ENCODE results near the gene ANKRD44. TPM values are rescaled to one million over a fixed set of nuclear protein-coding genes. Genes with fewer than 3 reads are reported as not detected.

Gene ANKRD44
- total RNA-seq, 4 donors from 2014 or later = 24.4 to 51.8 (median 35.7) TPM

DNA sequence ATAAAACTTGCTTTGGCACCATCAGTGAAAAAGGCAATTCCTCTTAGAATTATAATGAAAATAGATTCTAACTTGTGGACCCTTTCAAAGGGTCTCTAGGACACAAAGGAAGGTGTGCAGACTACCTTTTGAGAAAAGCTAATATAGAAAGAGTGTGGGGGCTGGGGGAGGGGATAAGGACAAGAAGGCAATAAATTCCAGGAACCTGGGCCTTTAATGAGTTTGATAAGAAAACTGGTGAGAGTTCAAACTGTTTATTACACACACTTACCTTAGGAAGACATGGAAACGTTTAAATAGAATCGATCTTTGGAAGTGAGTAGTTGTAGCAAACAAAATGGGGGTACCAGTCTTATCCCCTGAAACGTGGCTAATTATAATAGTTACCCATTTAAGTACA, 344.5 kb downstream of the ANKRD44 start:
- WGBS, 2 donors (ENCODE audit: low coverage in 1 of 2) = 67 to 69% methylated on average over 3 of the region's 3 CpGs
- H3K27me3 ChIP-seq = no peaks in the 10 kb centered on the region
- H3K4me3 ChIP-seq = no peak overlapping the region
- no peaks in the 10 kb centered on the region for H3K36me3 ChIP-seq
- no peak overlapping the region for H3K27ac ChIP-seq
- H3K4me1 ChIP-seq = no peaks in the 10 kb centered on the region
- no peak for TF ChIP-seq POLR2A (IDR thresholded peaks at IDR 0.05)
- no peak for TF ChIP-seq EP300 (IDR thresholded peaks at IDR 0.05)
- TF ChIP-seq, protein P1, sequence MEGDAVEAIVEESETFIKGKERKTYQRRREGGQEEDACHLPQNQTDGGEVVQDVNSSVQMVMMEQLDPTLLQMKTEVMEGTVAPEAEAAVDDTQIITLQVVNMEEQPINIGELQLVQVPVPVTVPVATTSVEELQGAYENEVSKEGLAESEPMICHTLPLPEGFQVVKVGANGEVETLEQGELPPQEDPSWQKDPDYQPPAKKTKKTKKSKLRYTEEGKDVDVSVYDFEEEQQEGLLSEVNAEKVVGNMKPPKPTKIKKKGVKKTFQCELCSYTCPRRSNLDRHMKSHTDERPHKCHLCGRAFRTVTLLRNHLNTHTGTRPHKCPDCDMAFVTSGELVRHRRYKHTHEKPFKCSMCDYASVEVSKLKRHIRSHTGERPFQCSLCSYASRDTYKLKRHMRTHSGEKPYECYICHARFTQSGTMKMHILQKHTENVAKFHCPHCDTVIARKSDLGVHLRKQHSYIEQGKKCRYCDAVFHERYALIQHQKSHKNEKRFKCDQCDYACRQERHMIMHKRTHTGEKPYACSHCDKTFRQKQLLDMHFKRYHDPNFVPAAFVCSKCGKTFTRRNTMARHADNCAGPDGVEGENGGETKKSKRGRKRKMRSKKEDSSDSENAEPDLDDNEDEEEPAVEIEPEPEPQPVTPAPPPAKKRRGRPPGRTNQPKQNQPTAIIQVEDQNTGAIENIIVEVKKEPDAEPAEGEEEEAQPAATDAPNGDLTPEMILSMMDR (IDR thresholded peaks at IDR 0.05) = no peak
- TF ChIP-seq POLR2AphosphoS5 (IDR thresholded peaks at IDR 0.05) = no peak
- no peak for ATAC-seq
- no peaks in the 10 kb centered on the region for H3K9me3 ChIP-seq

GRCh38 chr2:196965651-196966050, 344.9 kb downstream of the ANKRD44 start:
- no peak for TF ChIP-seq POLR2AphosphoS5 (IDR thresholded peaks at IDR 0.05)
- TF ChIP-seq POLR2A (IDR thresholded peaks at IDR 0.05) = no peak
- no peak for TF ChIP-seq EP300 (IDR thresholded peaks at IDR 0.05)
- TF ChIP-seq, protein P1 (IDR thresholded peaks at IDR 0.05) = no peak
- H3K4me3 ChIP-seq = no peak overlapping the region
- H3K4me1 ChIP-seq = no peaks in the 10 kb centered on the region
- H3K27me3 ChIP-seq = no peaks in the 10 kb centered on the region
- no peaks in the 10 kb centered on the region for H3K36me3 ChIP-seq
- no peaks in the 10 kb centered on the region for H3K9me3 ChIP-seq
- ATAC-seq = no peak
- 78% methylated on average over 3 of the region's 4 CpGs; no CpG with 5 or more reads in 1 of the 2 donors for WGBS, 2 donors (ENCODE audit: low coverage in 1 of 2)
- no peak overlapping the region for H3K27ac ChIP-seq

- H3K9me3 ChIP-seq = no peaks in the 10 kb centered on the region
- no peak overlapping the region for H3K4me3 ChIP-seq
- H3K36me3 ChIP-seq = no peaks in the 10 kb centered on the region
- ATAC-seq = no peak
- H3K4me1 ChIP-seq = no peaks in the 10 kb centered on the region
- WGBS, 2 donors (ENCODE audit: low coverage in 1 of 2) = 82 to 86% methylated on average over 1 of the region's 1 CpG
- no peak overlapping the region for H3K27ac ChIP-seq
- no peaks in the 10 kb centered on the region for H3K27me3 ChIP-seq
- TF ChIP-seq, protein P1 (IDR thresholded peaks at IDR 0.05) = no peak
- TF ChIP-seq POLR2AphosphoS5 (IDR thresholded peaks at IDR 0.05) (no peak), POLR2A (IDR thresholded peaks at IDR 0.05) (no peak), EP300 (IDR thresholded peaks at IDR 0.05) (no peak)
These were observed 346.6 kb downstream of the ANKRD44 start for GRCh38 chr2:196963961-196964360.

- 71 to 80% methylated on average over 2 of the region's 2 CpGs for WGBS, 2 donors (ENCODE audit: low coverage in 1 of 2)
- H3K27me3 ChIP-seq = no peaks in the 10 kb centered on the region
- no peak for ATAC-seq
- H3K36me3 ChIP-seq = no peaks in the 10 kb centered on the region
- no peak overlapping the region for H3K4me3 ChIP-seq
- H3K27ac ChIP-seq = no peak overlapping the region
- TF ChIP-seq POLR2A (IDR thresholded peaks at IDR 0.05) (no peak), EP300 (IDR thresholded peaks at IDR 0.05) (no peak), POLR2AphosphoS5 (IDR thresholded peaks at IDR 0.05) (no peak)
- TF ChIP-seq, protein P1 (IDR thresholded peaks at IDR 0.05) = no peak
- no peaks in the 10 kb centered on the region for H3K9me3 ChIP-seq
- no peaks in the 10 kb centered on the region for H3K4me1 ChIP-seq
These were observed 347.5 kb downstream of the ANKRD44 start for GRCh38 chr2:196963043-196963442.

GRCh38 chr2:196962325-196962724, 348.3 kb downstream of the ANKRD44 start:
- H3K27me3 ChIP-seq = no peaks in the 10 kb centered on the region
- H3K4me1 ChIP-seq = no peaks in the 10 kb centered on the region
- H3K9me3 ChIP-seq = no peaks in the 10 kb centered on the region
- WGBS, 2 donors (ENCODE audit: low coverage in 1 of 2) = 93 to 100% methylated on average over 2 of the region's 2 CpGs
- no peak overlapping the region for H3K4me3 ChIP-seq
- no peak overlapping the region for H3K27ac ChIP-seq
- TF ChIP-seq POLR2AphosphoS5 (IDR thresholded peaks at IDR 0.05) (no peak), POLR2A (IDR thresholded peaks at IDR 0.05) (no peak), EP300 (IDR thresholded peaks at IDR 0.05) (no peak)
- TF ChIP-seq, protein P1 (IDR thresholded peaks at IDR 0.05) = no peak
- no peaks in the 10 kb centered on the region for H3K36me3 ChIP-seq
- no peak for ATAC-seq

Measured in gastroesophageal sphincter (tissue), 4 donors.